Measurements from ENCODE around the gene BHMT2. TPM values are rescaled to one million over a fixed set of nuclear protein-coding genes. Genes with fewer than 3 reads are reported as not detected.

The BHMT2 gene
- not detected for total RNA-seq

GRCh38 chr5:79069488-79070349 lies at the start of gene BHMT2, which contains the start of gene DMGDH:
BHMT2 (plus strand) TSS chr5:79069767; CDS start chr5:79069783, 16 bp downstream.
DMGDH (minus strand) TSS chr5:79069674; CDS start chr5:79069620, 54 bp downstream.
- no peak within 1 kb of the TSS for H3K4me3 Mint-ChIP-seq
- intact Hi-C loops (cut with micrococcal nuclease) = no loop called here
- ATAC-seq (peak; percentile 66), DNase-seq (peak; percentile 18)
- H3K27me3 Mint-ChIP-seq = peaks cover 32% of the 10 kb centered on the region
- no peaks in the 10 kb centered on the region for H3K36me3 Mint-ChIP-seq (ENCODE audit: low read depth)
- POLR2A ChIA-PET = no interaction called here
- H3K9me3 Mint-ChIP-seq = no peaks in the 10 kb centered on the region
- no peak for TF ChIP-seq CTCF (IDR thresholded peaks at IDR 0.05)
- H3K4me1 Mint-ChIP-seq (ENCODE audit: low read depth) = peaks cover 5% of the 10 kb centered on the region
- CTCF ChIA-PET = interaction anchor here (1.0 to 1.7 kb wide), 3 partner anchors 45 to 64 kb away, joined by 3 to 5 read pairs (median 4); no protein-coding TSS in a partner anchor
- H3K27ac Mint-ChIP-seq = no peak within 1 kb of the TSS

- peak; percentile 51 for ATAC-seq
- peak; percentile 66 for DNase-seq
- Mint-ChIP-seq H3K27me3 (peaks cover 41% of the 10 kb centered on the region), H3K4me3 (no peak overlapping the region), H3K4me1 (ENCODE audit: low read depth) (peaks cover 5% of the 10 kb centered on the region), H3K27ac (no peak overlapping the region), H3K36me3 (ENCODE audit: low read depth) (no peaks in the 10 kb centered on the region), H3K9me3 (no peaks in the 10 kb centered on the region)
- POLR2A ChIA-PET = interaction anchor here (0.6 kb wide), 1 partner anchor 90 kb away, joined by 3 read pairs; no protein-coding TSS in a partner anchor
- intact Hi-C loops (cut with micrococcal nuclease) = loop anchor here (5.0 to 10.0 kb wide), 2 partner anchors 86 to 444 kb away; no protein-coding TSS in a partner anchor
- TF ChIP-seq CTCF (IDR thresholded peaks at IDR 0.05) = peak; percentile 68
- CTCF ChIA-PET = interaction anchor here (0.6 to 9.6 kb wide), 25 partner anchors 9 to 441 kb away, joined by 3 to 384 read pairs (median 5); partner anchors contain the start of gene ARSB
These were observed 48.6 kb upstream of the BHMT2 start for GRCh38 chr5:79020861-79021561.

GRCh38 chr5:79021753-79022152 lies 47.8 kb upstream of the BHMT2 start:
- peaks cover 45% of the 10 kb centered on the region for H3K27me3 Mint-ChIP-seq
- POLR2A ChIA-PET = no interaction called here

GRCh38 chr5:79022771-79023170 lies 46.8 kb upstream of the BHMT2 start:
- no peak overlapping the region for H3K4me3 Mint-ChIP-seq
- CTCF ChIA-PET = interaction anchor here (0.6 to 9.6 kb wide), 13 partner anchors 7 to 1061 kb away, joined by 3 to 384 read pairs (median 21); partner anchors contain the start of gene ARSB
- no peak for TF ChIP-seq CTCF (IDR thresholded peaks at IDR 0.05)
- POLR2A ChIA-PET = interaction anchor here (1.0 to 1.4 kb wide), 2 partner anchors 12 to 38 kb away, joined by 3 to 4 read pairs; partner anchors contain the start of gene ARSB
- H3K9me3 Mint-ChIP-seq = no peaks in the 10 kb centered on the region
- intact Hi-C loops (cut with micrococcal nuclease) = loop anchor here (5.0 to 10.0 kb wide), 2 partner anchors 85 to 442 kb away; no protein-coding TSS in a partner anchor
- ATAC-seq = no peak
- peaks cover 5% of the 10 kb centered on the region for H3K4me1 Mint-ChIP-seq (ENCODE audit: low read depth)
- H3K36me3 Mint-ChIP-seq (ENCODE audit: low read depth) = no peaks in the 10 kb centered on the region
- H3K27me3 Mint-ChIP-seq = peaks cover 44% of the 10 kb centered on the region
- DNase-seq = no peak
- no peak overlapping the region for H3K27ac Mint-ChIP-seq

More at GRCh38 chr5:79021753-79022152, 47.8 kb upstream of the BHMT2 start:
- intact Hi-C loops (cut with micrococcal nuclease) = loop anchor here (5.0 to 10.0 kb wide), 2 partner anchors 86 to 443 kb away; no protein-coding TSS in a partner anchor
- H3K27ac Mint-ChIP-seq = no peak overlapping the region
- no peaks in the 10 kb centered on the region for H3K36me3 Mint-ChIP-seq (ENCODE audit: low read depth)
- H3K9me3 Mint-ChIP-seq = no peaks in the 10 kb centered on the region
- TF ChIP-seq CTCF (IDR thresholded peaks at IDR 0.05) = no peak
- H3K4me3 Mint-ChIP-seq = no peak overlapping the region
- ATAC-seq = no peak
- CTCF ChIA-PET = interaction anchor here (0.7 to 9.6 kb wide), 14 partner anchors 8 to 443 kb away, joined by 3 to 384 read pairs (median 7); partner anchors contain the start of gene ARSB
- H3K4me1 Mint-ChIP-seq (ENCODE audit: low read depth) = peaks cover 5% of the 10 kb centered on the region
- no peak for DNase-seq

All from activated CD8-positive, alpha-beta T cell treated with anti-CD3 and anti-CD28 coated beads for 36 hours (primary cell).